NCI-H2227 treated with DMSO at 0.1 percent for 48 hours (cell line): ENCODE measurements around the gene CYP4F3.
"Not testable (repeated sequence)": the region's sequence is repeated elsewhere in the genome, so short reads cannot be mapped to it uniquely, and the experiment has no call there.

ENCODE experiments used
- DNase-seq: peaks from one replicate; lab custom pipeline; 2025; lab: John Stamatoyannopoulos, UW

Gene CYP4F3

GRCh38 chr19:15640294-15640903 lies at the start of gene CYP4F3:
Gene CYP4F3 (plus strand): TSS chr19:15640897. CDS start chr19:15641416, 519 bp downstream.
- DNase-seq: no peak

GRCh38 chr19:15591796-15592195 lies 48.9 kb upstream of the CYP4F3 start:
- DNase-seq: no peak

- DNase-seq: not testable (repeated sequence)
Observed at GRCh38 chr19:15592506-15592905, 48.2 kb upstream of the CYP4F3 start.

GRCh38 chr19:15593766-15594165 lies 46.9 kb upstream of the CYP4F3 start:
- DNase-seq: not testable (repeated sequence)

- no peak for DNase-seq
Observed at GRCh38 chr19:15595069-15595468, 45.6 kb upstream of the CYP4F3 start.

GRCh38 chr19:15607978-15608925 lies 32.4 kb upstream of the CYP4F3 start:
- DNase-seq: not testable (repeated sequence)

- DNase-seq: no peak
Observed at GRCh38 chr19:15609261-15609660, 31.4 kb upstream of the CYP4F3 start.

- no peak for DNase-seq
Observed at GRCh38 chr19:15612342-15612741, 28.4 kb upstream of the CYP4F3 start.

- DNase-seq: no peak
Observed at GRCh38 chr19:15613338-15613737, 27.4 kb upstream of the CYP4F3 start.

- no peak for DNase-seq
Observed at GRCh38 chr19:15614507-15615379, 26.0 kb upstream of the CYP4F3 start, which contains the start of gene CYP4F8. Gene CYP4F8 (plus strand): TSS chr19:15615218. CDS start chr19:15615617, 399 bp downstream.

- no peak for DNase-seq
Observed at GRCh38 chr19:15615526-15615925, 25.2 kb upstream of the CYP4F3 start.

- DNase-seq: no peak
Observed at GRCh38 chr19:15616183-15616582, 24.5 kb upstream of the CYP4F3 start.

GRCh38 chr19:15616627-15617270 lies 23.9 kb upstream of the CYP4F3 start:
- DNase-seq: no peak

- DNase-seq: no peak
Observed at GRCh38 chr19:15618321-15618720, 22.4 kb upstream of the CYP4F3 start.

- no peak for DNase-seq
Observed at GRCh38 chr19:15621801-15622200, 18.9 kb upstream of the CYP4F3 start.

- no peak for DNase-seq
Observed at GRCh38 chr19:15622991-15623390, 17.7 kb upstream of the CYP4F3 start.

- no peak for DNase-seq
Observed at GRCh38 chr19:15623711-15624318, 16.9 kb upstream of the CYP4F3 start.

GRCh38 chr19:15628236-15629002 lies 12.3 kb upstream of the CYP4F3 start:
- no peak for DNase-seq

GRCh38 chr19:15629003-15629880 lies 11.5 kb upstream of the CYP4F3 start:
- peak; percentile 32 for DNase-seq
